Measurements from ENCODE around the gene STXBP5L. TPM values are rescaled to one million over a fixed set of nuclear protein-coding genes. Genes with fewer than 3 reads are reported as not detected.

Gene STXBP5L
- total and polyA plus RNA-seq, 2 of the 4 experiments (the other 2 are of a cell fraction) = not detected

- no peak overlapping the region for H4K8ac ChIP-seq (ENCODE audit: low read depth in 2 of 2, low read length in 2 of 2)
- H2BK15ac ChIP-seq (ENCODE audit: low read depth, low read length) = no peak overlapping the region
- H3K27ac ChIP-seq (ENCODE audit: insufficient read depth, low read length) = no peak overlapping the region
- dilution Hi-C loops (cut with HindIII; ENCODE audit: low sequenced_read_pairs, unreplicated experiment) (no loop called here), intact Hi-C loops (cut with micrococcal nuclease) (no loop called here), in situ Hi-C loops (cut with MboI; ENCODE audit: low sequenced_read_pairs) (no loop called here)
- no peaks in the 10 kb centered on the region; the same call in 1 of the 2 replicates for H3K9me3 ChIP-seq (ENCODE audit: control insufficient read depth, insufficient read depth, low read length)
- no peak overlapping the region for H4K5ac ChIP-seq (ENCODE audit: low read depth, low read length)
- no peak overlapping the region for H3K14ac ChIP-seq (replicated peaks; ENCODE audit: low read depth, low read length)
- ATAC-seq (ENCODE audit: low read depth) (no peak), DNase-seq (no peak)
- H3K23ac ChIP-seq (ENCODE audit: low read depth, low read length) = no peak overlapping the region
- H4K20me1 ChIP-seq (ENCODE audit: insufficient read depth, low read length) = no peaks in the 10 kb centered on the region
- no peaks in the 10 kb centered on the region for H3K27me3 ChIP-seq (ENCODE audit: control insufficient read depth, insufficient read depth, low read length)
- no peak overlapping the region for H3K4me2 ChIP-seq (ENCODE audit: low read depth, low read length)
- no CpG with 5 or more reads among the region's 2 CpGs for WGBS, 2 experiments (ENCODE audit: extremely low coverage in 2 of 2, insufficient read length in 1 of 2)
- H2BK20ac ChIP-seq (ENCODE audit: low read depth, low read length) = no peak overlapping the region
- H2BK5ac ChIP-seq (ENCODE audit: low read depth, low read length, poor library complexity, severe bottlenecking) = no peak overlapping the region
- ChIA-PET POLR2A (ENCODE audit: unreplicated experiment) (no interaction called here), CTCF (no interaction called here)
- no peak overlapping the region for H4K91ac ChIP-seq (ENCODE audit: insufficient read depth, low read depth, low read length)
- no peaks in the 10 kb centered on the region for H3K9me1 ChIP-seq (ENCODE audit: insufficient read depth, low read length)
- H3K4me3 ChIP-seq (ENCODE audit: insufficient read depth, low read depth, low read length) = no peak overlapping the region
- no peak overlapping the region for H3K9ac ChIP-seq (ENCODE audit: low read depth, low read length)
- H2AFZ ChIP-seq (replicated peaks; ENCODE audit: low read length, poor library complexity) = no peak overlapping the region
- H2BK120ac ChIP-seq (ENCODE audit: low read depth, low read length) = no peak overlapping the region
- H3K18ac ChIP-seq (ENCODE audit: low read depth, low read length) = no peak overlapping the region
- H2AK9ac ChIP-seq (replicated peaks; ENCODE audit: low read depth, low read length, poor library complexity) = no peak overlapping the region
- H3K4me1 ChIP-seq (ENCODE audit: control insufficient read depth, insufficient read depth, low read length) = no peaks in the 10 kb centered on the region
- TF ChIP-seq RCOR1 (IDR thresholded peaks at IDR 0.05; ENCODE audit: insufficient replicate concordance, low read length) (no peak), MAZ (IDR thresholded peaks at IDR 0.05; ENCODE audit: borderline replicate concordance, low read depth, low read length) (no peak), RFX5 (IDR thresholded peaks at IDR 0.05; ENCODE audit: low read depth, low read length) (no peak), RAD21 (IDR thresholded peaks at IDR 0.05; ENCODE audit: low read length) (no peak), NFE2L2 (IDR thresholded peaks at IDR 0.05; ENCODE audit: low read depth, low read length) (no peak), USF2 (IDR thresholded peaks at IDR 0.05; ENCODE audit: low read depth, low read length) (no peak), SMC3 (IDR thresholded peaks at IDR 0.05; ENCODE audit: low read depth, low read length) (no peak), CEBPB (IDR thresholded peaks at IDR 0.05; ENCODE audit: low read depth, low read length) (no peak), MAFK (IDR thresholded peaks at IDR 0.05; ENCODE audit: low read depth, low read length) (no peak), POLR2A (IDR thresholded peaks at IDR 0.05; ENCODE audit: low read depth, low read length) (no peak), BHLHE40 (IDR thresholded peaks at IDR 0.05; ENCODE audit: low read depth, low read length) (no peak), FOS (IDR thresholded peaks at IDR 0.05; ENCODE audit: low read depth, low read length) (no peak), CHD1 (IDR thresholded peaks at IDR 0.05; ENCODE audit: low read depth, low read length) (no peak), MXI1 (IDR thresholded peaks at IDR 0.05; ENCODE audit: borderline replicate concordance, low read depth, low read length) (no peak)
- TF ChIP-seq, protein P1, sequence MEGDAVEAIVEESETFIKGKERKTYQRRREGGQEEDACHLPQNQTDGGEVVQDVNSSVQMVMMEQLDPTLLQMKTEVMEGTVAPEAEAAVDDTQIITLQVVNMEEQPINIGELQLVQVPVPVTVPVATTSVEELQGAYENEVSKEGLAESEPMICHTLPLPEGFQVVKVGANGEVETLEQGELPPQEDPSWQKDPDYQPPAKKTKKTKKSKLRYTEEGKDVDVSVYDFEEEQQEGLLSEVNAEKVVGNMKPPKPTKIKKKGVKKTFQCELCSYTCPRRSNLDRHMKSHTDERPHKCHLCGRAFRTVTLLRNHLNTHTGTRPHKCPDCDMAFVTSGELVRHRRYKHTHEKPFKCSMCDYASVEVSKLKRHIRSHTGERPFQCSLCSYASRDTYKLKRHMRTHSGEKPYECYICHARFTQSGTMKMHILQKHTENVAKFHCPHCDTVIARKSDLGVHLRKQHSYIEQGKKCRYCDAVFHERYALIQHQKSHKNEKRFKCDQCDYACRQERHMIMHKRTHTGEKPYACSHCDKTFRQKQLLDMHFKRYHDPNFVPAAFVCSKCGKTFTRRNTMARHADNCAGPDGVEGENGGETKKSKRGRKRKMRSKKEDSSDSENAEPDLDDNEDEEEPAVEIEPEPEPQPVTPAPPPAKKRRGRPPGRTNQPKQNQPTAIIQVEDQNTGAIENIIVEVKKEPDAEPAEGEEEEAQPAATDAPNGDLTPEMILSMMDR (conservative IDR thresholded peaks at IDR 0.05; ENCODE audit: low read depth, low read length) = no peak
- TF ChIP-seq, protein P2, sequence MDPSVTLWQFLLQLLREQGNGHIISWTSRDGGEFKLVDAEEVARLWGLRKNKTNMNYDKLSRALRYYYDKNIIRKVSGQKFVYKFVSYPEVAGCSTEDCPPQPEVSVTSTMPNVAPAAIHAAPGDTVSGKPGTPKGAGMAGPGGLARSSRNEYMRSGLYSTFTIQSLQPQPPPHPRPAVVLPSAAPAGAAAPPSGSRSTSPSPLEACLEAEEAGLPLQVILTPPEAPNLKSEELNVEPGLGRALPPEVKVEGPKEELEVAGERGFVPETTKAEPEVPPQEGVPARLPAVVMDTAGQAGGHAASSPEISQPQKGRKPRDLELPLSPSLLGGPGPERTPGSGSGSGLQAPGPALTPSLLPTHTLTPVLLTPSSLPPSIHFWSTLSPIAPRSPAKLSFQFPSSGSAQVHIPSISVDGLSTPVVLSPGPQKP (IDR thresholded peaks at IDR 0.05; ENCODE audit: borderline replicate concordance, low read depth, low read length) = no peak
- no peaks in the 10 kb centered on the region for H3K36me3 ChIP-seq (ENCODE audit: control insufficient read depth, insufficient read depth, low read length)
- no peaks in the 10 kb centered on the region for H3K79me1 ChIP-seq (ENCODE audit: low read depth in 1 of 2, low read length in 2 of 2)
- BruUV-seq (replicated peaks) = no TSS peak
- no peak overlapping the region for H2AK5ac ChIP-seq (ENCODE audit: low read depth, low read length)
- H3K4ac ChIP-seq (ENCODE audit: low read depth, low read length) = no peak overlapping the region
- no peak overlapping the region for H3K56ac ChIP-seq (ENCODE audit: extremely low read depth, insufficient read depth, low read length)
Measured at GRCh38 chr3:121126707-121127035, 218.7 kb downstream of the STXBP5L start.
